HG02973 (cell line): Measurements from ENCODE around the gene ZNF157.
A peak's percentile ranks its signal among the peaks of the same experiment; 100 is the strongest.
"Not testable (repeated sequence)": the region's sequence is repeated elsewhere in the genome, so short reads cannot be mapped to it uniquely, and the experiment has no call there.

Experiments
- ATAC-seq: cut with Tn5 transposase; IDR thresholded peaks from one replicate; pipeline ENCODE4 v1.9.1; 2021; ENCODE audit warnings: moderate library complexity; ENCODE audit not compliant: unreplicated experiment

The ZNF157 gene

DNA sequence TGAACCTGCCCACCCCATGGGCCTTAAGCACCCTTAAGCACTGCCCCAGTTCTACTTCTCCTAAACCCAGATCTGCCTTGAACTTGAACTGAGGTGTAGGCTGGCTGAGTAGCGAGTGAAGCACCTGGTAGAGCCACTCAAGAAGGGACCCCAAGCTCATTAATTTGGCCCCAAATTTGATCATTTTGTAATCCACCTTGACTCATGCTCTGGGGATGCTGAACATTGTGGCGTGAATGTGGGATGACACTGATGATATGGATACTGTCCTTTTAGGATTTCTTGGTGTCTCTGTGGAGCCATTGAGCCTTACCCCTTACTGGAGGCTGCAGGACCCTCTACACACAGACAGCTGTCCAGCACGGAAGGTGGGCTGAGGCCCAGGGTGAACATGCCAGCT, at the start of gene ZNF157:
ZNF157 (plus strand) TSS at position 301 of the 400 bp plus-strand sequence; CDS start at position 392, 91 bp downstream.
- ATAC-seq = no peak

DNA sequence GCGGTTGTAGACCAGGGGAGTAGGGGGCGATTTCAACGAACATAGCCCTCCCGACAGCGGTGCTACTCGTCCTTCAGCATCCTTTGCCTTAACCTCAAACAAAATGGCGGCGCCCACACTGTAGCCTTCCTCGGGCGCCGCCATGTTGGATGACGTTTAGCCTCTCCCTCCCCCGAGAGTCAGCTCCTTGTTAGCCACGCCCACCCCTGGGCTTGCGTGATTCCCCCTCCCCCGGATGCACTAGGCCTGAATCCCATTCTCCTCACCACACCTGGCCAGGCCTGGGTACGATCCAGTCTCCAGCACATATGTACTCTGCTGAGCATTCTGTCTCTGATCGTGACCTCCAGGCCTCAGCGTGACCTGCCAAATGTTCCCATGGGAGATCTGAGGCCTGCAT, 49.0 kb upstream of the ZNF157 start:
- ATAC-seq = no peak

GRCh38 chrX:47321823-47322371, 48.5 kb upstream of the ZNF157 start:
- no peak for ATAC-seq

DNA sequence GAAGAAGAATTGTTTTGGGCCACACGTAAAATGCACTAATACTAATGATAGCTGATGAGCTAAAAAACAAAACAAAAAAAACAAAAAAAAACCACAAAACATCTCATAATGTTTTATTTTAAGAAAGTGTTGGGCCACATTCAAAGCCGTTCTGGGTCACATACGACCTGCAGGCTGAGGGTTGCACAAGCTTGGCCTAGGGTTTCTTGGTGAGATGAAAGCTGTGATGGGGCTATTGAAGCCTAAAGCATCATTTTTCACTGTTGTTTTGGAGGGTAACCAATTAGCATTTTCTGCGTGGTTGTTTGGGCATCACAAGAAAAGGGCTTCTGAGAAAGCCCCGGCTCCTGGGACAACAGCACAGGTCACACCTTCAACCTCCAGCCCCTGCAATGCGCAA, 42.5 kb upstream of the ZNF157 start:
- no peak for ATAC-seq

GRCh38 chrX:47332729-47333128, 37.6 kb upstream of the ZNF157 start:
- not testable (repeated sequence) for ATAC-seq

GRCh38 chrX:47351706-47352105, 18.7 kb upstream of the ZNF157 start:
- ATAC-seq = no peak

- ATAC-seq = no peak
These were observed 11.9 kb upstream of the ZNF157 start for GRCh38 chrX:47358387-47359065.

GRCh38 chrX:47360423-47361179, 9.8 kb upstream of the ZNF157 start:
- no peak for ATAC-seq

DNA sequence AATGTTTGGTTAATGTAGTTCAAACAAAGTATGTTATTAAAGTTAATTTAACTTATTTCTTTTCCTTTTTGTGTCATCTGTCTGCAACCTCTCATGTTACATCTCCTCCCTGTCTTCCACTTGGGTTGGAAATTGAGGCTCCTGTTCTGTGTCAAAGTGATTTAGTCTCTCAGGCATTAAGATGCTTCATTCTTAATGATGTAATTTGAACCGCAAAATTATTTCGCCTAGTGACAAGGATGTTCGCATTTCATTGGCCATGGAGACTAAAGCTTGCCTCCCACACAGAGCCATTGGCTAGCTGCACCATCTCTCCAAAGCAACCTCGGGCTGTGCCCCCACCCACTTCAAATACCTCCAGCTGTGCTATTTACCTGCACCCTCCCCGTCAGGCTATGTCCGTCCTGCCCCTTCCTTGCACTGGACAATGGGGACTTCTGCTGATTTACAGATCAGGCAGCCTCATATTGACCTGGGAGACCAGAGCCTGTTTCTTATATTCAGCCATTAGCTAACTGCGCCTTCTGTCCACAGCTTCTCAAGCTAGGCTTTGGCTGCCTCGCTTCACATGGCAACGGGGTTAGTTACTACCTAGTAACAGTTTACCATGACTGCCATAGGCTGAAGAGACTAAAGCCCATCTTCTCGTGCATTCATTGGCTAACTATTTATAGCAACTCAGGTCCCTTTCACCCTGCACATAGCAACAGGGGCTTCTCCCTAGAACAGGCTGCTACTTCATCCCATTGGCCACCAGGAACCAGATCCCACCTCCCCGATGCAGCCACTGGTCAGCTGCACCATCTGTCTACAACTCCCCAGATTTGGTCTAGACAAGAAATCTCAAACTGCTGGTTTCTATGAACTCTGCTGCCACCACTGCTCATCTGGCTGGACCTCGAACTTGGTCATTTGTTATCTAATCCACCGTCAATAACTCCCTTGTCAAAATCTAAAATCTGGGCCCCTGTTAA, 8.6 kb upstream of the ZNF157 start:
- ATAC-seq = peak; percentile 89

- no peak for ATAC-seq
These were observed 4.2 kb upstream of the ZNF157 start for GRCh38 chrX:47366041-47366722.

- no peak for ATAC-seq
These were observed 2.8 kb downstream of the ZNF157 start for GRCh38 chrX:47373198-47373597.

DNA sequence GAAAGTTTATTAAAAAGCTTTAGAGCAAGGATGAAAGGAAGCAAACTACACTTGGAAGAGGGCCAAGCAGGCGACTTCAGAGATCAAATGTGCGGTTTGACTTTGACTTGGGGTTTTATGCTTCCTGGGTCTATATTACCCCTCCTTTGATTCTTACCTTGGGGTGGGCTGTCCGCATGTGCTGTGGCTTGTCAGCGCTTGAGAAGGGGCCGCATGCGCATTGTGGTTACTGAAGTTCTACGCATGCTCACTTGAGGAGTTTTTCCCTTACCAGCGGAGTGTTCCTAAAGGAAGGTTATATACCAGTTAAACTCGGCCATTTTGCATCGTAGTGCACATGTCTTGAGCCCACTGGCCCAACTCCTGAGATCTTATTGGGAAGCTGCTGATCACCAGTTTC, 9.9 kb downstream of the ZNF157 start:
- ATAC-seq = no peak

GRCh38 chrX:47380837-47381236, 10.5 kb downstream of the ZNF157 start:
- ATAC-seq = not testable (repeated sequence)

GRCh38 chrX:47384502-47384901, 14.1 kb downstream of the ZNF157 start:
- ATAC-seq = no peak

- no peak for ATAC-seq
These were observed 20.4 kb downstream of the ZNF157 start for GRCh38 chrX:47390780-47391179.

- no peak for ATAC-seq
These were observed 42.8 kb downstream of the ZNF157 start for GRCh38 chrX:47413179-47413594.

GRCh38 chrX:47420265-47420664, 49.9 kb downstream of the ZNF157 start:
- ATAC-seq = no peak

DNA sequence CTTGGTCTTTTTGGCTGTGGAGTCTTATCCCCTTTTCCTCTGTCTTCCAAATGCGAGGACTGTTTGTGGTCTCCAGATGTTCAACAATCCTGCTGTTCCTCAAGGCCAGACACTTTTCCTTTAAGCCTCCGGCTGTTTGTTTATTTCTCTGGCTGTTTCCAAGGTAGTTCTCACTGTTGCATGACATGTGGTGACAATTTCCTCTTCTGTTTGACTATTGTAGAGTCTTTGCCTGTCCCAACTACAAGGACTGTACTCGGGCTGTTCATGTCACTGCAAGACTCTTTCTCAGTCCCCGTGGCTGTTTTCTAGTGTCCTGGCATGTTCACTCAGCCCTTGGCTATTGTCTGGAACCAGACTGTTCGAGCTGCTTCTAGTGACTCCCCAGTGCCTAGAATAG, 50.6 kb downstream of the ZNF157 start:
- ATAC-seq = no peak

GRCh38 chrX:47422444-47422843, 52.1 kb downstream of the ZNF157 start:
- ATAC-seq = no peak

DNA sequence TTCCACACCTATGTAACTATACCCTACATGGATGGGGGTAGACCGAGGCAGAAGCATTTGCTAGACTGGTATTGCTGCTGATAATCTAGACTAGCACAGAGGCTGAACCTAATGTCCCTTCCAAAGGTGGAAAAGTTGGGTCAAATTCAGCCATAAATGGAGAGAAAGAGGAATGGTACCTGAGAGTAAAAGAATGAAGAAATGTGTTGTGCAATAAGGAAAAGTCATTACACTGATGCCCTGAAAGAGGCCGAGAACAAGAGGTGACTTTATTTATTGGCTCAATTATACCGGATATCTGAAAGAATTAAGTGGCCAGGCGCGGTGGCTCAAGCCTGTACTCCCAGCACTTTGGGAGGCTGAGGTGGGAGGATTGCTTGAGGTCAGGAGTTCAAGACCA, 60.5 kb downstream of the ZNF157 start:
- ATAC-seq = no peak
